CD14-positive monocyte (primary cell): Measurements from ENCODE around the gene APOL5. TPM values are rescaled to one million over a fixed set of nuclear protein-coding genes. Genes with fewer than 3 reads are reported as not detected.

Experiments
- DNase-seq, 3 donors: peaks; one replicate each; pipeline ENCODE4 v3.0.0-alpha.2; 2011 to 2022
- H2AFZ ChIP-seq: 2 replicates; pipeline ENCODE4 v1.6.0; 2012; ENCODE audit warnings: mild to moderate bottlenecking, low read depth, low read length, inconsistent platforms; ENCODE audit not compliant: insufficient read depth, poor library complexity, severe bottlenecking
- H3K27ac ChIP-seq, 2 donors: 1 replicate in 1 of 2; 2 replicates in 1 of 2; pipeline ENCODE4 v1.5.1; 2012 to 2013; ENCODE audit warnings: low read length in 2 of 2, control low read depth in 1 of 2, inconsistent platforms in 1 of 2, low read depth in 1 of 2, mild to moderate bottlenecking in 1 of 2
- H3K27me3 ChIP-seq, 2 donors: one replicate each; pipeline versions ENCODE4 v1.6.0 to v1.6.1; 2011 to 2013; ENCODE audit warnings: low read length in 2 of 2; ENCODE audit not compliant: control insufficient read depth in 2 of 2, insufficient read depth in 2 of 2
- H3K36me3 ChIP-seq, 2 donors: replicated peaks in 1 of 2; 1 replicate in 1 of 2; 2 replicates in 1 of 2; pipeline versions ENCODE4 v1.5.1 to v1.6.1; 2012 to 2013; ENCODE audit warnings: low read length in 2 of 2, control low read depth in 1 of 2, inconsistent platforms in 1 of 2, mild to moderate bottlenecking in 1 of 2; ENCODE audit not compliant: insufficient read depth in 2 of 2, control insufficient read depth in 1 of 2
- H3K4me1 ChIP-seq, 2 donors: 1 replicate in 1 of 2; 2 replicates in 1 of 2; pipeline versions ENCODE4 v1.5.1 to v1.6.1; 2012 to 2013; ENCODE audit warnings: low read length in 2 of 2, control low read depth in 1 of 2, inconsistent platforms in 1 of 2, mild to moderate bottlenecking in 1 of 2, moderate library complexity in 1 of 2; ENCODE audit not compliant: insufficient read depth in 2 of 2, control insufficient read depth in 1 of 2
- H3K4me2 ChIP-seq: replicated peaks from 2 replicates; pipeline ENCODE3; 2012; ENCODE audit warnings: low read length, moderate library complexity, mild to moderate bottlenecking; ENCODE audit not compliant: poor library complexity, severe bottlenecking; ENCODE audit errors: extremely low read depth
- H3K4me3 ChIP-seq, 3 experiments: fragments of 200-600 bp in 1 of 3; sonication (generic) in 1 of 3; replicated peaks in 1 of 3; 1 replicate in 2 of 3; 2 replicates in 1 of 3; pipeline ENCODE4 v1.5.1; 2011 to 2013; ENCODE audit warnings: low read length in 3 of 3, mild to moderate bottlenecking in 3 of 3, control low read depth in 2 of 3, low read depth in 2 of 3, inconsistent platforms in 1 of 3, moderate library complexity in 1 of 3
- H3K79me2 ChIP-seq: 2 replicates; pipeline ENCODE4 v1.6.0; 2012; ENCODE audit warnings: mild to moderate bottlenecking, control low read depth, inconsistent platforms, low read length, moderate library complexity; ENCODE audit not compliant: insufficient read depth
- H3K9ac ChIP-seq: 2 replicates; pipeline ENCODE4 v1.6.0; 2017; ENCODE audit warnings: low read length, mild to moderate bottlenecking; ENCODE audit not compliant: insufficient read depth, poor library complexity, severe bottlenecking
- H3K9me3 ChIP-seq, 2 donors: replicated peaks in 1 of 2; 1 replicate in 1 of 2; 2 replicates in 1 of 2; pipeline versions ENCODE4 v1.5.1 to v1.6.1; 2012 to 2013; ENCODE audit warnings: low read length in 2 of 2, control low read depth in 1 of 2; ENCODE audit not compliant: control insufficient read depth in 1 of 2, insufficient read depth in 1 of 2
- H4K20me1 ChIP-seq: 2 replicates; pipeline ENCODE4 v1.6.0; 2012; ENCODE audit warnings: mild to moderate bottlenecking, low read length, control low read depth, moderate library complexity; ENCODE audit not compliant: insufficient read depth
- H3K27ac Mint-ChIP-seq, 7 donors: one replicate each; pipeline ENCODE4 v1.8.0; 2020; ENCODE audit warnings: mild to moderate bottlenecking in 7 of 7, mixed read lengths in 7 of 7, moderate library complexity in 6 of 7, inconsistent platforms in 2 of 7
- H3K27me3 Mint-ChIP-seq, 3 donors: one replicate each; pipeline ENCODE4 v1.8.0; 2021 to 2022; ENCODE audit warnings: low read depth in 3 of 3, mild to moderate bottlenecking in 3 of 3, mixed read lengths in 3 of 3, moderate library complexity in 3 of 3, inconsistent platforms in 1 of 3
- H3K36me3 Mint-ChIP-seq, 2 donors: one replicate each; pipeline ENCODE4 v1.8.0; 2020; ENCODE audit warnings: mixed read lengths in 2 of 2, inconsistent platforms in 1 of 2, mild to moderate bottlenecking in 1 of 2
- H3K4me1 Mint-ChIP-seq: one replicate; pipeline ENCODE4 v1.8.0; 2020; ENCODE audit warnings: mild to moderate bottlenecking, mixed read lengths
- H3K4me3 Mint-ChIP-seq, 2 donors: one replicate each; pipeline ENCODE4 v1.8.0; 2020; ENCODE audit warnings: mild to moderate bottlenecking in 2 of 2, mixed read lengths in 2 of 2, moderate library complexity in 1 of 2
- H3K9me3 Mint-ChIP-seq, 7 donors: one replicate each; pipeline ENCODE4 v1.8.0; 2020 to 2022; ENCODE audit warnings: mixed read lengths in 7 of 7, mild to moderate bottlenecking in 6 of 7, moderate library complexity in 6 of 7, inconsistent platforms in 2 of 7
- WGBS: methylation state at CpG from one replicate; pipeline ENCODE4 v1.1.5; 2013; ENCODE audit warnings: missing lambda C conversion rate; ENCODE audit not compliant: insufficient coverage; 5-methylcytosine and 5-hydroxymethylcytosine counted together
- intact Hi-C, 2 donors: fragments of 100-400 bp; cut with micrococcal nuclease; formaldehyde crosslinking; loops; one replicate each; pipeline versions ENCODE4 v1.15.0 to v1.15.1; 2023
- polyA plus RNA-seq, 3 donors: library from polyadenylated mRNA; depleted of rRNA in 1 of 3; unstranded in 2 of 3; stranded (reverse) in 1 of 3; fragments of 300-500 nt in 2 of 3; fragments of >200 nt in 1 of 3; fragmentation: Illumina TruSeq in 2 of 3; gene quantifications; 1 replicate in 2 of 3; 2 replicates in 1 of 3; pipeline ENCODE4 v1.2.3, GENCODE V29; 2012 to 2021
- TF ChIP-seq, protein P1 (sequence below): fragments of 200-600 bp; IDR thresholded peaks from one replicate; pipeline ENCODE4 v1.8.0; 2022; ENCODE audit warnings: antibody characterized with exemption, mild to moderate bottlenecking

Gene APOL5
- polyA plus RNA-seq, 3 donors: not detected

GRCh38 chr22:35775339-35775738 lies 57.7 kb downstream of the APOL5 start:
- H3K4me1 ChIP-seq: no peaks in the 10 kb centered on the region
- TF ChIP-seq, protein P1, sequence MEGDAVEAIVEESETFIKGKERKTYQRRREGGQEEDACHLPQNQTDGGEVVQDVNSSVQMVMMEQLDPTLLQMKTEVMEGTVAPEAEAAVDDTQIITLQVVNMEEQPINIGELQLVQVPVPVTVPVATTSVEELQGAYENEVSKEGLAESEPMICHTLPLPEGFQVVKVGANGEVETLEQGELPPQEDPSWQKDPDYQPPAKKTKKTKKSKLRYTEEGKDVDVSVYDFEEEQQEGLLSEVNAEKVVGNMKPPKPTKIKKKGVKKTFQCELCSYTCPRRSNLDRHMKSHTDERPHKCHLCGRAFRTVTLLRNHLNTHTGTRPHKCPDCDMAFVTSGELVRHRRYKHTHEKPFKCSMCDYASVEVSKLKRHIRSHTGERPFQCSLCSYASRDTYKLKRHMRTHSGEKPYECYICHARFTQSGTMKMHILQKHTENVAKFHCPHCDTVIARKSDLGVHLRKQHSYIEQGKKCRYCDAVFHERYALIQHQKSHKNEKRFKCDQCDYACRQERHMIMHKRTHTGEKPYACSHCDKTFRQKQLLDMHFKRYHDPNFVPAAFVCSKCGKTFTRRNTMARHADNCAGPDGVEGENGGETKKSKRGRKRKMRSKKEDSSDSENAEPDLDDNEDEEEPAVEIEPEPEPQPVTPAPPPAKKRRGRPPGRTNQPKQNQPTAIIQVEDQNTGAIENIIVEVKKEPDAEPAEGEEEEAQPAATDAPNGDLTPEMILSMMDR: no peak
- Mint-ChIP-seq H3K27ac (no peak overlapping the region), H3K27me3 (peaks cover 0 to 4% (median 2%) of the 10 kb centered on the region in 3 donors), H3K4me3 (no peak overlapping the region), H3K36me3 (no peaks in the 10 kb centered on the region), H3K9me3 (no peaks in the 10 kb centered on the region), H3K4me1 (no peaks in the 10 kb centered on the region)
- no peak overlapping the region for H3K4me3 ChIP-seq
- H3K9me3 ChIP-seq: no peaks in the 10 kb centered on the region
- H3K4me2 ChIP-seq: no peak overlapping the region
- 100% methylated on average over 2 of the region's 2 CpGs for WGBS
- no peaks in the 10 kb centered on the region for H3K36me3 ChIP-seq
- no peaks in the 10 kb centered on the region for H3K27me3 ChIP-seq
- no peak overlapping the region for H3K27ac ChIP-seq
- intact Hi-C loops: no loop called here
- no peaks in the 10 kb centered on the region for H3K79me2 ChIP-seq
- H4K20me1 ChIP-seq: no peaks in the 10 kb centered on the region
- H3K9ac ChIP-seq: no peak overlapping the region
- no peak for DNase-seq
- H2AFZ ChIP-seq: no peak overlapping the region

- Histone ChIP-seq H3K79me2 (no peaks in the 10 kb centered on the region), H3K9me3 (no peaks in the 10 kb centered on the region), H4K20me1 (no peaks in the 10 kb centered on the region), H3K27ac (no peak overlapping the region), H3K4me2 (no peak overlapping the region), H3K4me1 (no peaks in the 10 kb centered on the region), H3K36me3 (no peaks in the 10 kb centered on the region), H2AFZ (no peak overlapping the region), H3K27me3 (no peaks in the 10 kb centered on the region), H3K4me3 (no peak overlapping the region), H3K9ac (no peak overlapping the region)
- H3K9me3 Mint-ChIP-seq: no peaks in the 10 kb centered on the region
- H3K4me1 Mint-ChIP-seq: peaks cover 1% of the 10 kb centered on the region
- H3K27me3 Mint-ChIP-seq: peaks cover 1 to 4% (median 2%) of the 10 kb centered on the region in 3 donors
- H3K27ac Mint-ChIP-seq: no peak overlapping the region
- TF ChIP-seq, protein P1: no peak
- no peak overlapping the region for H3K4me3 Mint-ChIP-seq
- DNase-seq: no peak
- no CpG with 5 or more reads among the region's 4 CpGs for WGBS
- intact Hi-C loops: no loop called here
- no peaks in the 10 kb centered on the region for H3K36me3 Mint-ChIP-seq
Observed at GRCh38 chr22:35777335-35777975, 59.8 kb downstream of the APOL5 start.

Other genes starting within 250 kb of the APOL5 start
- gene RASD2, start 177.0 kb upstream of the APOL5 start, polyA plus RNA-seq: under 1 TPM in 1 of 3 donors, not detected in 2; 0.29 TPM
- not detected for gene MB, start 100.5 kb upstream of the APOL5 start, polyA plus RNA-seq
- 10 to 100 TPM in 1 of 3 donors, 1 to 10 TPM in 2; 7.6 to 13.6 (median 9.1) TPM for gene APOL6, start 69.4 kb upstream of the APOL5 start, polyA plus RNA-seq